Erythroblast (primary cell): ENCODE results near the gene ZFYVE28.

Experiments used
- GATA1 ChIP-seq: IDR thresholded peaks from 2 replicates; pipeline ENCODE4 v1.6.1; 2011; ENCODE audit warnings: low read depth, mild to moderate bottlenecking, control low read depth, low read length, moderate library complexity
- POLR2A ChIP-seq: IDR thresholded peaks from 2 replicates; pipeline ENCODE4 v1.6.1; 2011; ENCODE audit warnings: mild to moderate bottlenecking, low read length

DNA sequence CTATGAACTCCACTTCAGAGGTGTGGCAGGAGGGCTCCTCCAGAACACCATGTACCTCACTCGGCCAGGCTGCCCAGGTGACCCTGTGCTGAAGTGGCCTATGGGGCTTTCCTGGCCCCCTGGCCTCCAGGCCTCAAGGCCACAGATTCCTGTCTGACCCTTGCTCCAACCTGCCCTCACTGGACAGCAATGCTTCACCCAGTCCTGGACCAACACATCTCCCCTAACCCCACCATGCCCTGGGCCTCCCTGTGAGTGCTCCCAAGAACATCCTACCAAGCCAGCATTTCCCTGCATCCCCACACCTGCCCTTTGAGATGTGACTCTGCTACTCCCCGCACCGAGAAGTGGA lies 10.5 kb downstream of the ZFYVE28 start:
- no peak for TF ChIP-seq POLR2A
- TF ChIP-seq GATA1, result no peak
